ENCODE results near the gene CDC40.

GRCh38 chr6:110139052-110139451, 41.2 kb upstream of the CDC40 start:
- TF ChIP-seq ZSCAN29 (IDR thresholded peaks at IDR 0.05) (no peak), EGR1 (IDR thresholded peaks at IDR 0.05; ENCODE audit: borderline replicate concordance in 1 of 2, low read depth in 2 of 2, low read length in 2 of 2) (no peak), POLR2A (IDR thresholded peaks at IDR 0.05; ENCODE audit: low read depth, low read length) (no peak), TCF7 (IDR thresholded peaks at IDR 0.05; ENCODE audit: borderline replicate concordance) (no peak), ZNF384 (IDR thresholded peaks at IDR 0.05; ENCODE audit: borderline replicate concordance, low read depth, low read length) (no peak)
- TF ChIP-seq, protein P1, sequence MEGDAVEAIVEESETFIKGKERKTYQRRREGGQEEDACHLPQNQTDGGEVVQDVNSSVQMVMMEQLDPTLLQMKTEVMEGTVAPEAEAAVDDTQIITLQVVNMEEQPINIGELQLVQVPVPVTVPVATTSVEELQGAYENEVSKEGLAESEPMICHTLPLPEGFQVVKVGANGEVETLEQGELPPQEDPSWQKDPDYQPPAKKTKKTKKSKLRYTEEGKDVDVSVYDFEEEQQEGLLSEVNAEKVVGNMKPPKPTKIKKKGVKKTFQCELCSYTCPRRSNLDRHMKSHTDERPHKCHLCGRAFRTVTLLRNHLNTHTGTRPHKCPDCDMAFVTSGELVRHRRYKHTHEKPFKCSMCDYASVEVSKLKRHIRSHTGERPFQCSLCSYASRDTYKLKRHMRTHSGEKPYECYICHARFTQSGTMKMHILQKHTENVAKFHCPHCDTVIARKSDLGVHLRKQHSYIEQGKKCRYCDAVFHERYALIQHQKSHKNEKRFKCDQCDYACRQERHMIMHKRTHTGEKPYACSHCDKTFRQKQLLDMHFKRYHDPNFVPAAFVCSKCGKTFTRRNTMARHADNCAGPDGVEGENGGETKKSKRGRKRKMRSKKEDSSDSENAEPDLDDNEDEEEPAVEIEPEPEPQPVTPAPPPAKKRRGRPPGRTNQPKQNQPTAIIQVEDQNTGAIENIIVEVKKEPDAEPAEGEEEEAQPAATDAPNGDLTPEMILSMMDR (IDR thresholded peaks at IDR 0.05 in 2 of 3, conservative IDR thresholded peaks at IDR 0.05 in 1 of 3; ENCODE audit: control insufficient read depth in 2 of 3, extremely low read depth in 1 of 3, insufficient read depth in 1 of 3, low read depth in 3 of 3, low read length in 3 of 3), result no peak
- TF ChIP-seq, protein P2, sequence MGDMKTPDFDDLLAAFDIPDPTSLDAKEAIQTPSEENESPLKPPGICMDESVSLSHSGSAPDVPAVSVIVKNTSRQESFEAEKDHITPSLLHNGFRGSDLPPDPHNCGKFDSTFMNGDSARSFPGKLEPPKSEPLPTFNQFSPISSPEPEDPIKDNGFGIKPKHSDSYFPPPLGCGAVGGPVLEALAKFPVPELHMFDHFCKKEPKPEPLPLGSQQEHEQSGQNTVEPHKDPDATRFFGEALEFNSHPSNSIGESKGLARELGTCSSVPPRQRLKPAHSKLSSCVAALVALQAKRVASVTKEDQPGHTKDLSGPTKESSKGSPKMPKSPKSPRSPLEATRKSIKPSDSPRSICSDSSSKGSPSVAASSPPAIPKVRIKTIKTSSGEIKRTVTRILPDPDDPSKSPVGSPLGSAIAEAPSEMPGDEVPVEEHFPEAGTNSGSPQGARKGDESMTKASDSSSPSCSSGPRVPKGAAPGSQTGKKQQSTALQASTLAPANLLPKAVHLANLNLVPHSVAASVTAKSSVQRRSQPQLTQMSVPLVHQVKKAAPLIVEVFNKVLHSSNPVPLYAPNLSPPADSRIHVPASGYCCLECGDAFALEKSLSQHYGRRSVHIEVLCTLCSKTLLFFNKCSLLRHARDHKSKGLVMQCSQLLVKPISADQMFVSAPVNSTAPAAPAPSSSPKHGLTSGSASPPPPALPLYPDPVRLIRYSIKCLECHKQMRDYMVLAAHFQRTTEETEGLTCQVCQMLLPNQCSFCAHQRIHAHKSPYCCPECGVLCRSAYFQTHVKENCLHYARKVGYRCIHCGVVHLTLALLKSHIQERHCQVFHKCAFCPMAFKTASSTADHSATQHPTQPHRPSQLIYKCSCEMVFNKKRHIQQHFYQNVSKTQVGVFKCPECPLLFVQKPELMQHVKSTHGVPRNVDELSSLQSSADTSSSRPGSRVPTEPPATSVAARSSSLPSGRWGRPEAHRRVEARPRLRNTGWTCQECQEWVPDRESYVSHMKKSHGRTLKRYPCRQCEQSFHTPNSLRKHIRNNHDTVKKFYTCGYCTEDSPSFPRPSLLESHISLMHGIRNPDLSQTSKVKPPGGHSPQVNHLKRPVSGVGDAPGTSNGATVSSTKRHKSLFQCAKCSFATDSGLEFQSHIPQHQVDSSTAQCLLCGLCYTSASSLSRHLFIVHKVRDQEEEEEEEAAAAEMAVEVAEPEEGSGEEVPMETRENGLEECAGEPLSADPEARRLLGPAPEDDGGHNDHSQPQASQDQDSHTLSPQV (IDR thresholded peaks at IDR 0.05), result no peak
